ENCODE measurements around the gene SLFN5. TPM values are rescaled to one million over a fixed set of nuclear protein-coding genes. Genes with fewer than 3 reads are reported as not detected.

The SLFN5 gene
- total and polyA plus RNA-seq, 2 of the 13 experiments (the other 11 are each of a cell fraction or from before 2014, with no cell fraction given), result 0.25 to 0.35 TPM

- no peak for TF ChIP-seq BRF2 (CRISPR knock-in tag; IDR thresholded peaks at IDR 0.05)
- TF ChIP-seq PHB2 (IDR thresholded peaks at IDR 0.05; ENCODE audit: partially characterized antibody), result no peak
- TF ChIP-seq CSRNP1 (CRISPR knock-in tag; IDR thresholded peaks at IDR 0.05), result no peak
- no peak for TF ChIP-seq ZNF567 (CRISPR knock-in tag; IDR thresholded peaks at IDR 0.05; ENCODE audit: borderline replicate concordance)
- no peak for TF ChIP-seq ZNF33B (CRISPR knock-in tag; IDR thresholded peaks at IDR 0.05)
- TF ChIP-seq ZNF432 (CRISPR knock-in tag; IDR thresholded peaks at IDR 0.05; ENCODE audit: borderline replicate concordance), result no peak
- no peak for TF ChIP-seq ZNF263 (CRISPR knock-in tag; IDR thresholded peaks at IDR 0.05)
- TF ChIP-seq ZNF557 (CRISPR knock-in tag; IDR thresholded peaks at IDR 0.05), result no peak
- TF ChIP-seq RFX3 (CRISPR knock-in tag; IDR thresholded peaks at IDR 0.05), result no peak
- no peak for TF ChIP-seq BCL6 (CRISPR knock-in tag; IDR thresholded peaks at IDR 0.05)
Observed at GRCh38 chr17:35218915-35219314, 24.0 kb upstream of the SLFN5 start (continued).

- Histone ChIP-seq H4K20me1 (ENCODE audit: insufficient read depth, low read length) (no peaks in the 10 kb centered on the region), H3K9me3 (ENCODE audit: low read length) (peaks cover 6% of the 10 kb centered on the region; the same call in 1 of the 2 replicates), H3K27ac (ENCODE audit: extremely low read length, insufficient read depth, low read length) (no peak overlapping the region), H3K79me2 (ENCODE audit: insufficient read depth, low read length) (no peaks in the 10 kb centered on the region), H3K4me1 (ENCODE audit: insufficient read depth, low read length) (no peaks in the 10 kb centered on the region), H3K4me3 (replicated peaks in 1 of 3; ENCODE audit: insufficient read depth in 1 of 3, low read depth in 2 of 3, low read length in 3 of 3) (no peak overlapping the region), H3K9ac (ENCODE audit: insufficient read depth, low read depth, low read length) (no peak overlapping the region), H2AFZ (ENCODE audit: low read length) (no peak overlapping the region), H3K36me3 (replicated peaks in 1 of 2; ENCODE audit: control insufficient read depth in 1 of 2, insufficient read depth in 2 of 2, low read length in 2 of 2) (no peaks in the 10 kb centered on the region), H3K4me2 (ENCODE audit: low read depth, low read length) (no peak overlapping the region), H3K27me3 (ENCODE audit: control insufficient read depth in 1 of 2, insufficient read depth in 2 of 2, low read length in 2 of 2) (no peaks in the 10 kb centered on the region; a peak in 1 of 5 replicates)
- CTCF ChIA-PET (ENCODE audit: low intra/inter-chr PET ratio, low total read pairs), result no interaction called here
- in situ Hi-C loops (cut with HindIII; ENCODE audit: extremely low pct_ligation_motif_present, low pct_unique_long_range_greater_than_20kb), result no loop called here
- no peak for ATAC-seq
- no TSS peak for BruUV-seq (replicated peaks)
- FAIRE-seq, result no peak
- WGBS (ENCODE audit: low lambda C conversion rate), result 27% methylated on average over 2 of the region's 2 CpGs
- POLR2A ChIA-PET, result no interaction called here
- TF ChIP-seq ZNF331 (CRISPR knock-in tag; IDR thresholded peaks at IDR 0.05) (peak; percentile 96), BHLHE40 (IDR thresholded peaks at IDR 0.05; ENCODE audit: low read length) (no peak)
- intact Hi-C loops (cut with micrococcal nuclease; ENCODE audit: unreplicated experiment), result no loop called here
- no peak for DNase-seq (ENCODE audit: low spot score)
Observed at GRCh38 chr17:35222452-35222851, 20.4 kb upstream of the SLFN5 start.
